Right ventricle myocardium inferior (tissue), 1 donor: ENCODE measurements around the gene ZNF740. TPM values are rescaled to one million over a fixed set of nuclear protein-coding genes. Genes with fewer than 3 reads are reported as not detected.

Experiments used
- ATAC-seq: fragments of 200-7000 bp; cut with Tn5 transposase; one replicate; pipeline ENCODE4 v1.9.1; 2020; ENCODE audit warnings: mild to moderate bottlenecking, moderate library complexity
- DNase-seq: peaks from one replicate; pipeline ENCODE4 v3.0.0; 2021; ENCODE audit errors: missing footprints
- intact Hi-C: fragments of 100-400 bp; cut with DNase I; formaldehyde crosslinking; loops from one replicate; pipeline ENCODE4 v1.11.0; 2022
- total RNA-seq: library from RNA; stranded (reverse); fragmentation: NEBNext Ultra II Directional; extraction: Animal tissue kit (Norgen Biotek cat#: 25700); gene quantifications from one replicate; pipeline ENCODE4 v1.2.1, GENCODE V29; 2021
- donor health status: DM: no; HTN: yes; CAD: no; lungs with severe emphysema.

Gene ZNF740
- total RNA-seq, 1 donor from 2014 or later: 31.5 TPM

DNA sequence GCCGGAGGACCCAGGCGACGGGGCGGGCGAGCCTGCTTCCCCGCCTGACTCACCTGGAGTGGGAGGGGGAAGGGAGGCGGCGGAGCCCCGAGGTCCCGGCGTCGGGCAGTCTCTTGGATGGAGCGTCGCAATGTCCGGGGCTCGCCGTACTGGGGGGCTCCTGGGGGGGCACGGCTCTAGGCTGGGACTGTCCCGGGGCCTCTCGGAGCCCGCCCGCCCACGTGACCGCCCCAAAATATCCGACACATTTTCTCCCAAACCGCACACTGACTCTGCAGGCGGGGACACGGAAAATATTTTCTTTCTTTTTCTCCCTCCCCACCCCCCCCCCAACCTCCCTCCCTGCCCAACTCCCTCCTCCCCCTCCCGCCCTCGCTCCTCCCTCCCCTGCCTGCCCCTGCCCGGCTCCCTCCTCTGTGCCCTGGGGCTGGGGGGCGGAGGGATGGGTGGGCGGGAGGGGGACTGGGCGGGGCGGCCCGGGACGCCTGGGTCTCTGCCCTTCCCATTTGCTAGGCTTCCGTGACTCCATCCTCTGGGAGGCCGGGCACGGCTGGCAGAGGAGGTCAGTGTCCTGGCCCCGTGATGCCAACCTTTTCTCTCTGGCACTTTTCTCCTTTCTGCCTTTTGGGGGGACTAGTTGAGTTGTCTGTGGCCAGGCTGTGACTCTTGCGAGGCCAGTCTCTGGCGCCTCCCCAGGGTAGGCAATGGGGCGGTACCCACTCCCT lies 51.6 kb downstream of the ZNF740 start, which contains the start of gene RARG:
TSS of gene RARG (minus strand) at position 289 of the 725 bp plus-strand sequence. CDS start 4,664 bp downstream, outside the sequence.
- peak; percentile 71 for DNase-seq
- intact Hi-C loops: no loop called here

DNA sequence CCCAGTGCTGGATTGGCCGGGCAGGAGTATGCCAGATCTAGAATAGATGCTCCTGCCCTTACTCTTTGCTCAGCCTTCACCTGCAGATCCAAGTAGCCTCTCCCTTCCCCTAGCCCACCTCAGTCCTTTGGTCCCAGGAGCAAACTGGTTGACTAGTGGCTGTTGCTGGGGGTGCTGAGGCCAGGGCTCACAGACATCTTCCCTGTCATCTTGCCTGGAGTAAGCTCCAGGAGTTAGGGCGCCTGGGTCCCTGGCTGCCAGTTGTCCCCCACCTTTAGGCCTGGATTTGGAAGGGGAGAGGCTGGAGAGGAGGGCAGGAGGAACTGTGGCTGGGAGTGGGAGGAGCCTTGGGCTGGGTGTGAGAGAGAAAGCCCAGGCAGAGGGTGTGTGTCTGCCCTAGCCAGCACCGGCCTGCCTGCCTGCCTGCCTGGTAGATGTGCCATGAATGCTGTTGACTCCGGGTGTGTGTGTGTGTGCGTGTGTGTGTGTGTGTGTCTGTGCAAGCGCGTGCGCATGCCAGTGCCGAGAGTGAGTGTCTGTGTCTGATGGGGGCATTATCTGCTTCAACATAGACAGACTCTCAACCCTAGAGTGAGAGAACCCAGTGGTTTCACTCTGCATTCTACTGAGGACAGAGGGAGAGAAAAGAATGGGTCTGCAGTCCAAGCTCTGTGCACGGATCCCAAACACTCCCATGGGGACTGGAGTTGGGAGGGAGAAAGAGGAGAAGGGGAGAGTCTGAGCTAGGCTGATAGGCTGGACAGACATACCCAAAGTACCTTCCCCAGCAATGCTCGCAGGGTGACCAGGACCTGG lies 52.3 kb downstream of the ZNF740 start:
- DNase-seq: peak; percentile 81
- intact Hi-C loops: no loop called here

More for the DNA sequence above, 51.6 kb downstream of the ZNF740 start, which contains the start of gene RARG:
- peak; percentile 72 for ATAC-seq

DNA sequence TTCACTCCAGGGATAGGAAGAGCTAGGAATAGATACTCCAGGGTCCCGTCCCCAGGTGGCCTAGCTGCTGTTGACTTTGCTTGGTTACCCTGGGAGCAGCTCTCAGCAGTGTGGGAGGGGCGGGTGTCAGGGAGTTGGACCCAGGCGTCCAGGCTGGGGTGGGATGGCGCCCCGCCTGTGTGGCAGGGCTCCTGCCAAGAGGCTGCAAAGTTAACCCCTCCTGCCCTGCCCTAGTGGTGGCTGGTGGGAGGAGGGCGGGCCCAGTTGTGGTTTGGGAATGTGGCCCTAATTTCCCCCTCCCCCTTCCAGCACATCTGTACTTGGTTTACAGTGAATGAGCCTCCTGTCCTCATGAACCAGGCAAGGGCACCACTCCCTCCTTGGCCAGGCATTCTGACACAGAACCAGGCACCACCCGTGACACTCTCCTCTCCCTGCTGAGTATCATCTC lies 53.2 kb downstream of the ZNF740 start:
- ATAC-seq (no peak), DNase-seq (no peak)
- intact Hi-C loops: no loop called here

More for the DNA sequence above, 52.3 kb downstream of the ZNF740 start:
- ATAC-seq: peak; percentile 74

DNA sequence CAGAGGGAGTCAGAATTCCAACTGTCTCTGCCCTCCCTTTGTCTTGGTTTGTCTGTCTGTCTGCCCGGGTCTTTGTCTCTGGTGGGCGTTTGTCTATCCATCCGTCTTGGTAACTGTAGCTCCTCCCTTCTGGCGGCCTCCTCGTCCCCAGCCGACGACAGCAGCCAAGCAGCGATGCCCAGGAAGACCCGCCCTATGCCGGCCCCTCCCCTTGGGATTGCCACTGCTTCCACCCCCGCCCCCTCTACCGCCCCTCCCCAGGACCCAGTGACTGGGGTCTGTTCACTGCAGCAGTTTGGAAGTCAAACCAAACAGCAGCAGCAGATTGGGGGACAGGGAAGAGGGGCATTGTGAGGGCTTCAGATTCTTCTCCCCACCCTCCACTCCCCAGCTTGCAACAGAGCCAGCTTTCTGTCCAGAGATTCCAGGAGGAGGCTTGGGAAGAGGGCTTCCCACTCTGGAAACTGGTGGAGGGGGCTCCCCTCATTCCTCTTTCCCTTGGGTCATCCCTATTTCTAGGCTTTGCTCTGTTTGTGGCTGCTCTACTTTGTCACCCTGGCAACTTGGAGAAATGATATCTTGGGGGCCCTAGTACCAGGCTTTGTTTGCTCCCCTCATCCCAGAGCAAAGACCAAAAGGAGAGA lies 53.9 kb downstream of the ZNF740 start:
- ATAC-seq (no peak), DNase-seq (no peak)
- intact Hi-C loops: no loop called here

DNA sequence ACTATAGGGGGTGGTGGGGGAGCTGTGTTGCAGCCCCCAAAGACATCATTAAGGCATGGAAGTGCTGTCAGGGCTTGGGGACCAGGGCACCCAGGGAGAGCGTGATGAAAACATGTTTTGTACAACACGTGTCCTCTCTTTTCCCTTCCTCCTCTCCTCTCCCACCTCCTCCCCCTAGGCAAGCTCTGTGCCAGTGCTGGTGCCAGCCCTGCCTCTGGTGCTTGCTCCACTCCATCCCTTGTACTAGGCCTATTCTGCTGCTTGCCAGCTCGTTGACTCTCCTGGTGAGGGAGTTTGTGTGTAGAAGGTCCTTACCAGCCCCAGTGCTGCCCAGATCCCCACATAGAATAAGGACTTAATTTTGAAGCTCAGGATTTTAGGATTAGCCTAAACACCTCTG lies 54.6 kb downstream of the ZNF740 start:
- no peak for DNase-seq
- no peak for ATAC-seq
- intact Hi-C loops: no loop called here

DNA sequence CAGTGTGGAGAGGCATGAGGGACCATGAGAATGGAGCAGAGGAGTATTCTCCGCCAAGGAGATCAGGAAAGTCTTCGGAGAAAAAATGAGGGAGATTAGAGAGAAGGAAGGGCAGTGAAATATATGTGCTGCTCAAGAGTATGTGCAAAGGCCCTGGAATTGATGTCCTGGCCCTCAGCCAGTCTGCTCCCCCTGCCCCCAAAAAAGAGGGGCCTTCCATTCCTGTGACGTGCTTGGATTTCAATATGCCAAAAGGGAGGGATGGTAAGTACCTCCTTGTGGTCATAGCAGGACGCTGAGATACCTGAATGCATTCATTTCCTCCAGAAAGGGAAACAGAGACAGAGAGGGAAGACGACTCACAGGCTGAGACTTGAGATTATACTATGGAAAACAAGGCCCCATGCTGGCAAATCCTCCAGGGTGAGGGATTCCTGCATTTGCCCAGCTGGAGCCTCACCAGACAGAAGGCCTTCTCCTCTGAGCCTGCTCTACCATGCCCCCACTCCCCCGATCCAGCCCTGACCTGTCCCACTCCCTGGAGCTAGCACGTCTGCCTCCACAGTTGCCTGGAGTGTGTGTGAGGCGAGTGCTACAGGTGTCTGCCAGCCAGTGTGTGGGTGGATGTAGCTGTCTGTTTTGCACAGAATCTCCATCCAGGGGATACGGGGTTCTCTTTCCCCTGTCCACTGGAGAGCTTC lies 55.4 kb downstream of the ZNF740 start:
- DNase-seq (no peak), ATAC-seq (no peak)
- intact Hi-C loops: no loop called here

DNA sequence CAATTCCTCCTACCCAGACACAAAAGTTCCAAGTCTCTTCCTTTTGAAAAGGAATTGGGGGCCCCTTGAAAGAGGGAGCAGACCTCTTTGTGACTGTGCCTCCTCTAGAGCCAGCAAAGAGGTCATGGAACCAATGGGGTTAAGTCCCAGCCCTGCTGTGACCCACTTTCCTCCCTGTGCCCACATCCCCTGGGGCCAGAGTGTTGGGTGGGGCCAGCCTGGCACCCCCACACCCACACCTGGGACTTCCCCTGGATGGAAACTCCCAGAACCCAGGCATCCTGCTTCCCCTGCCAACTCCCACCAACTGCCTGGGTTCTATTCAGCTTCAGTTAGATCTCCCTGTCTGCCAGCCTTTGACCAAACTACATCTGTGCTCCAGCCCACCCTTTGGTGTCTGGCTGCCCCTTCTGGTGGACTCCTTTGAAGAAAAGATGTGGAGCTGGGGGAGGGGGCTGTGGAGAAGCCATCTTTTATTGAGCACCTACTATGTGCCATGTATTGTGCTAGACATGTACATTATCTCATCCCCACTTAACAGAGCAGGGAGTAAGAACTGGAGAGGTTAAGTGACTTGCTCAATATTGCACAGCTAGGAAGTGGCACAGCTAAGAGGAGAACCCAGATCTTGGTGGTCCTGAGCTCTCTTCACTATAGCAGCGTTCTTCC lies 56.1 kb downstream of the ZNF740 start:
- intact Hi-C loops: no loop called here
- ATAC-seq (no peak), DNase-seq (no peak)

DNA sequence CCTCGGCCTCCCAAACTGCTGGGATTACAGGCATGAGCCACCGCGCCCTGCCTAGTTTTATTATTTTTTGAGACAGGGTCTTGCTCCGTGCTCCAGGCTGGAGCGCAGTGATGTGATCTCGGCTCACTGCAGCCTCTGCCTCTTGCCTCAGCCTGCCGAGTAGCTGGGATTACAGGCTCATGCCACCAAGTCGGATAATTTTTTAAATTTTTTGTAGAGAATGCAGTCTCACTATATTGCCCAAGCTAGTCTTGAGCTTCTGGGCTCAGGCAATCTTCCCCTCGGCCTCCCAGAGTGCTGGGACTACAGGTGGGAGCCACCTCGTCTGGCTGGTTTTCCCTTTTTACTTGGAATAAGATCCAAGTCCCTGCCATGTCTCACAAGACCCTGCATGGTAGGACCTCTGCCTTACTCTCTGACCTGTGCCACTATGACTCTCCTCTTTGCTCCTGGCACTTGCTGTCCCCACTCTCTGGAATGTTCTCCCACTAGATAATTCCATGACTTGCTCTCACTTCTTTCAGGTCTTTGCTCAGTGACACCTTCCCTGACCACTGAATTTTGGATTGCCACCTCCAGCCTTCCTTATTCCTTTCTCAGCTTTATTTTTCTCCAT lies 59.2 kb downstream of the ZNF740 start:
- DNase-seq (no peak), ATAC-seq (no peak)
- intact Hi-C loops: no loop called here

DNA sequence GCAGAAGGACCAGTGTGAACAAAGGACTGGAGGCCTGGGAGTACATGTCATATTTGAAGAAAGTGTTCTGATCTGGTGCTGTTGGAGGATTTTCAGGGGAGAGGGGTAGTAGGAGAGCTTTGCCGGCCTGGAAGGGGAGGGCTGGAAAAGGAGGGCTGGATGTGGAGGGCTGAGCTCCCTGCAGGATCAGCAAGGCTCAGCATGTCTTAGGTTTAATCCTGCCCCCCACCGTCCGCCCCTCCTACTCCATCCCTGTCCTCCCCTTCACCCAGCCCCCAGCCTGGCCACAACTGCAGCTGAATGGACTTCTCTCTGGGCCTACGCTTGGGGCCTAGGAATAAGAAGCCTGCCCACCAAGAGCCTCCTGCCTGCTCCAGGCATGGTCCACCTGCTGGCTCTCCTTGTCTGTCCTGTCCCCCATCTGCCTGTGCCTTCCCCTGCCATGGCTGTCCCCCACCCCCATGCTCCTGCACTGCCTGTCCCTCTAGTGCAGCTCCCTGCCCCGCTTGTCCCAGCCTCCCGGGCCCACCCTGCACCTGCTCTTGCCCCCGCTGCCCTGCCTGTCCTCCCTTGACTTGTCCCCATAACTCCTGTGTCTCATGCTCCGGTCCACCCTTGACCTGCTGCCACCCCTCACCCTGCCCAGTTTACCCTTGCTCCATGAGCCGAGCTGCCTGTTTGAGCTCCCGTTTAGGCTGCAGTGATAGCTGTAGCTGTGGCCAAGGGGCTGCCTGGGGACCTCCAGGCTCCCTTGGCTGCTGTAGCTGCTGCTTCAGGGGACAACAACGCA lies 61.3 kb downstream of the ZNF740 start:
- intact Hi-C loops: no loop called here
- peak; percentile 20 for ATAC-seq
- no peak for DNase-seq

DNA sequence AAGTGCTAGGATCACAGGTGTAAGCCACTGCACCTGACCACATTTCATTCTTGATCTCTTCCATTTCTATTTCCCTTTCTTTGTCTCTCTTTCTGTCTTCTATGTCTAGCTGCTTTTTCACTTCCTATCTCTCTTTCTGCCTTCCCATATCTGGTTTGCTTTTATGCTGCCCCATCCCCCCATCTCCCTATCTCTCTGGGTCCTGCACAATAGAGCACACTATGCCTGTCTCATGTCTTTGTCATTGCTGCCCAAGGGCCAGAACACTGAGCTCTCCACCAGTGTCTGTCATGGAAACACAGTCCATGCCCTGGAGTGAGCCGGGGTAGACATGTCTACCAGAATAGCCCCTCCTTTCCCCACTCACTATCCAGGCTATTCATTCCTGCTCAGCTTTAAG lies 63.8 kb downstream of the ZNF740 start:
- intact Hi-C loops: no loop called here
- DNase-seq (no peak), ATAC-seq (peak; percentile 71)

Other genes starting within 250 kb of the ZNF740 start
- 6.6 TPM for gene KRT18, start 231.6 kb upstream of the ZNF740 start, total RNA-seq
- 416 TPM for gene EIF4B, start 174.3 kb upstream of the ZNF740 start, total RNA-seq
- 122 TPM for gene TNS2, start 130.7 kb upstream of the ZNF740 start, total RNA-seq
- gene SPRYD3, start 101.3 kb upstream of the ZNF740 start, total RNA-seq: 41.0 TPM
- 54.3 TPM for gene IGFBP6, start 83.1 kb upstream of the ZNF740 start, total RNA-seq
- not detected for gene SOAT2, start 77.2 kb upstream of the ZNF740 start, total RNA-seq
- 10.8 TPM for gene CSAD, start 203 bp downstream of the ZNF740 start, total RNA-seq
- 0.76 TPM for gene ITGB7, start 26.5 kb downstream of the ZNF740 start, total RNA-seq
- gene RARG, start 51.5 kb downstream of the ZNF740 start, total RNA-seq: 18.2 TPM
- gene ESPL1, start 87.6 kb downstream of the ZNF740 start, total RNA-seq: 0.97 TPM
- gene PFDN5, start 114.8 kb downstream of the ZNF740 start, total RNA-seq: 392 TPM
- 38.5 TPM for gene MYG1, start 119.0 kb downstream of the ZNF740 start, total RNA-seq
- gene AAAS, start 140.9 kb downstream of the ZNF740 start, total RNA-seq: 38.5 TPM
- gene SP7, start 155.6 kb downstream of the ZNF740 start, total RNA-seq: not detected
- gene SP1, start 199.5 kb downstream of the ZNF740 start, total RNA-seq: 31.3 TPM
- not detected for gene AMHR2, start 243.1 kb downstream of the ZNF740 start, total RNA-seq